Germinal center (tissue), 1 donor: ENCODE data around the gene PLEKHH3.
A peak's percentile ranks its signal among the peaks of the same experiment; 100 is the strongest.
"Not testable (repeated sequence)": the region's sequence is repeated elsewhere in the genome, so short reads cannot be mapped to it uniquely, and the experiment has no call there.

Experiments used
- DNase-seq: peaks from one replicate; pipeline ENCODE4 v3.0.0; 2012; ENCODE audit warnings: mixed read lengths, low spot score

The PLEKHH3 gene

GRCh38 chr17:42629411-42630009 lies 47.3 kb downstream of the PLEKHH3 start:
- no peak for DNase-seq

GRCh38 chr17:42627032-42627764 lies 49.6 kb downstream of the PLEKHH3 start:
- not testable (repeated sequence) for DNase-seq

- no peak for DNase-seq
Observed at GRCh38 chr17:42623732-42624596, 52.8 kb downstream of the PLEKHH3 start.

GRCh38 chr17:42623271-42623670 lies 53.5 kb downstream of the PLEKHH3 start:
- no peak for DNase-seq

- DNase-seq: not testable (repeated sequence)
Observed at GRCh38 chr17:42621987-42622386, 54.8 kb downstream of the PLEKHH3 start.

GRCh38 chr17:42618442-42619150 lies 58.2 kb downstream of the PLEKHH3 start:
- DNase-seq: peak; percentile 49

- DNase-seq: no peak
Observed at GRCh38 chr17:42617956-42618431, 58.8 kb downstream of the PLEKHH3 start.
